Testis (tissue), 3 donors: ENCODE data around the gene WDR37. TPM values are rescaled to one million over a fixed set of nuclear protein-coding genes. Genes with fewer than 3 reads are reported as not detected.
A peak's percentile ranks its signal among the peaks of the same experiment; 100 is the strongest.

Experiments used
- DNase-seq: peaks from one replicate; pipeline ENCODE4 v3.0.0-alpha.2; 2019
- H3K27ac ChIP-seq, 2 donors: fragments of 200-600 bp; sonication (generic); one replicate each; pipeline ENCODE4 v1.5.1; 2019
- H3K27me3 ChIP-seq: fragments of 200-600 bp; sonication (generic); one replicate; pipeline ENCODE4 v1.5.1; 2019
- H3K36me3 ChIP-seq: fragments of 200-600 bp; sonication (generic); one replicate; pipeline ENCODE4 v1.5.1; 2017; ENCODE audit warnings: low read depth; ENCODE audit errors: missing control alignments
- H3K4me1 ChIP-seq: fragments of 200-600 bp; sonication (generic); one replicate; pipeline ENCODE4 v1.5.1; 2019
- H3K4me3 ChIP-seq, 2 donors: fragments of 200-600 bp; sonication (generic); one replicate each; pipeline ENCODE4 v1.5.1; 2017 to 2019
- H3K9me3 ChIP-seq: fragments of 200-600 bp; sonication (generic); one replicate; pipeline ENCODE4 v1.5.1; 2017
- POLR2A ChIP-seq: fragments of 450-650 bp; IDR thresholded peaks from one replicate; pipeline ENCODE4 v1.6.1; 2017; ENCODE audit warnings: antibody characterized with exemption, mild to moderate bottlenecking, moderate library complexity
- WGBS, 2 donors: methylation state at CpG; one replicate each; pipeline ENCODE4 v1.1.5; 2018; 5-methylcytosine and 5-hydroxymethylcytosine counted together
- intact Hi-C: fragments of 100-400 bp; cut with DNase I; formaldehyde crosslinking; loops from one replicate; pipeline ENCODE4 v1.15.1; 2023; ENCODE audit warnings: low total_unique reads
- polyA plus RNA-seq: library from polyadenylated mRNA; stranded (reverse); fragments of 350-450 nt; fragmentation: Illumina TruSeq; extraction: RNeasy Lipid Tissue Mini Kit (QIAGEN cat#74804); gene quantifications from one replicate; pipeline ENCODE4 v1.2.3, GENCODE V29; 2014; ENCODE audit warnings: low read depth, low replicate concordance; ENCODE audit not compliant: insufficient read depth
- total RNA-seq, 2 donors: library from RNA; depleted of rRNA; stranded (reverse); fragments of >200 nt; gene quantifications; one replicate each; pipeline ENCODE4 v1.2.3, GENCODE V29; 2016
- TF ChIP-seq, protein P1 (sequence below), 3 experiments: fragments of 450-650 bp in 2 of 3; fragments of 200-600 bp in 1 of 3; sonication (generic) in 1 of 3; IDR thresholded peaks; one replicate each; pipeline ENCODE4 v1.5.1; 2016 to 2019; ENCODE audit warnings: antibody characterized with exemption in 3 of 3, mild to moderate bottlenecking in 2 of 3, moderate library complexity in 1 of 3

WDR37 gene
- total and polyA plus RNA-seq, 3 donors from 2014 or later: 29.3 to 46.9 (median 40.2) TPM

DNA sequence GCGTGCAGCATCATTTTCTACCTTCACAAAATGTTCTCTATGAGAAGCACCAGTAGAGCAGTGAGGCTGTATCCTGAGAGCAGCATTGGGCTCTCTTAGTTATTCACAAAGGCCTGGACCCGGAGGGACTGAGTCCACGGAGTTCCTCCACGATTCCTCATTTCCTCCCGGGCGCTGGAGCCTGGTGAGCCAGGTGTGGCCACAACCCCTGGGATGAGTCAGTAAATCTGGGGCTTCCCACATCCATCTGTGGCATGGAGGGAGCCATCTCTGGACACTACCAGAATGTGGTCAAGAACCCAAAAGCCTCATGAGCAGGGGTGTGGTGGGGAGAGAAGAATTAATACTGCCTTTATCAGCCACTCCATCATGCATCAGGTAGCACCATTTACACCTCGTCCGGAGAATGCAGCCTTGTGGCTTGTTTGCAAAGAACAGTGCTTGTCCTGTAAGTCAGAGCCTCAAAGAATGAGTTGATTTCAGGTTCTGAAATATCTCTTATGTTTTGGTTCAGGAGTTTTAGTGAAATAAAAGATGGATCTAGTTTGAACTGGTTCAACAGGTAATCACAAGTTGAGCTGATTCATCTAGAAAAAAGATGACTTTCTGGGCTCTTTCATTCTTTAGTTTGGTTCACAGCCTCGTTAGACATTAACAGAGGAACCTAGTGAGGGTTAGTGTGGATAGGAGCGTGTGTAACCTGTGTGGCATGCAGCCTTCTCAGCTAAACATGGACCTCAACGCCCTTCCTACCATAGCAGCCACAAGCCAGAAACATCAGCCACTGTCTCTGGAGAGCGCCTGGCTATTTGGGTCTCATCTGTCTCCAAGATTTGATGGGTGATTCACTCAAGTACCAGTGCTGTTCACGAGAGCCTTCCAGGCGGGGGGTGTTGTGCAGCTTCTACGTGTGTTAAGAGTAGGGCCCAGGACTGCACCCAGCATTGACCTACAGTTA is 95.2 kb downstream of the WDR37 start:
- WGBS, 2 donors: 92 to 93% methylated on average over 15 of the region's 15 CpGs
- no peak overlapping the region for H3K27ac ChIP-seq
- DNase-seq: peak; percentile 11

GRCh38 chr10:1152386-1153250 is 96.4 kb downstream of the WDR37 start:
- H3K27me3 ChIP-seq: no peaks in the 10 kb centered on the region
- no peak for TF ChIP-seq POLR2A
- TF ChIP-seq, protein P1, sequence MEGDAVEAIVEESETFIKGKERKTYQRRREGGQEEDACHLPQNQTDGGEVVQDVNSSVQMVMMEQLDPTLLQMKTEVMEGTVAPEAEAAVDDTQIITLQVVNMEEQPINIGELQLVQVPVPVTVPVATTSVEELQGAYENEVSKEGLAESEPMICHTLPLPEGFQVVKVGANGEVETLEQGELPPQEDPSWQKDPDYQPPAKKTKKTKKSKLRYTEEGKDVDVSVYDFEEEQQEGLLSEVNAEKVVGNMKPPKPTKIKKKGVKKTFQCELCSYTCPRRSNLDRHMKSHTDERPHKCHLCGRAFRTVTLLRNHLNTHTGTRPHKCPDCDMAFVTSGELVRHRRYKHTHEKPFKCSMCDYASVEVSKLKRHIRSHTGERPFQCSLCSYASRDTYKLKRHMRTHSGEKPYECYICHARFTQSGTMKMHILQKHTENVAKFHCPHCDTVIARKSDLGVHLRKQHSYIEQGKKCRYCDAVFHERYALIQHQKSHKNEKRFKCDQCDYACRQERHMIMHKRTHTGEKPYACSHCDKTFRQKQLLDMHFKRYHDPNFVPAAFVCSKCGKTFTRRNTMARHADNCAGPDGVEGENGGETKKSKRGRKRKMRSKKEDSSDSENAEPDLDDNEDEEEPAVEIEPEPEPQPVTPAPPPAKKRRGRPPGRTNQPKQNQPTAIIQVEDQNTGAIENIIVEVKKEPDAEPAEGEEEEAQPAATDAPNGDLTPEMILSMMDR (IDR thresholded peaks at IDR 0.05): no peak
- H3K27ac ChIP-seq: no peak overlapping the region
- H3K4me1 ChIP-seq: no peaks in the 10 kb centered on the region
- no peaks in the 10 kb centered on the region for H3K36me3 ChIP-seq
- intact Hi-C loops: no loop called here
- DNase-seq: peak; percentile 9
- H3K9me3 ChIP-seq: no peaks in the 10 kb centered on the region
- no peak overlapping the region for H3K4me3 ChIP-seq
- WGBS, 2 donors: 84 to 87% methylated on average over 26 to 32 of the region's 32 CpGs

More for the DNA sequence above, 95.2 kb downstream of the WDR37 start:
- no peaks in the 10 kb centered on the region for H3K27me3 ChIP-seq
- H3K4me1 ChIP-seq: no peaks in the 10 kb centered on the region
- no peak overlapping the region for H3K4me3 ChIP-seq
- TF ChIP-seq, protein P1 (IDR thresholded peaks at IDR 0.05): no peak
- no peak for TF ChIP-seq POLR2A
- H3K9me3 ChIP-seq: no peaks in the 10 kb centered on the region
- H3K36me3 ChIP-seq: no peaks in the 10 kb centered on the region
- intact Hi-C loops: no loop called here

- DNase-seq: no peak
- Histone ChIP-seq H3K27ac (no peak overlapping the region), H3K4me3 (no peak overlapping the region), H3K36me3 (no peaks in the 10 kb centered on the region), H3K9me3 (no peaks in the 10 kb centered on the region), H3K4me1 (no peaks in the 10 kb centered on the region), H3K27me3 (no peaks in the 10 kb centered on the region)
- intact Hi-C loops: no loop called here
- WGBS, 2 donors: 89 to 92% methylated on average over 4 to 6 of the region's 6 CpGs
- no peak for TF ChIP-seq POLR2A
- TF ChIP-seq, protein P1 (IDR thresholded peaks at IDR 0.05): no peak
These were observed 97.1 kb downstream of the WDR37 start for GRCh38 chr10:1153251-1153763.

DNA sequence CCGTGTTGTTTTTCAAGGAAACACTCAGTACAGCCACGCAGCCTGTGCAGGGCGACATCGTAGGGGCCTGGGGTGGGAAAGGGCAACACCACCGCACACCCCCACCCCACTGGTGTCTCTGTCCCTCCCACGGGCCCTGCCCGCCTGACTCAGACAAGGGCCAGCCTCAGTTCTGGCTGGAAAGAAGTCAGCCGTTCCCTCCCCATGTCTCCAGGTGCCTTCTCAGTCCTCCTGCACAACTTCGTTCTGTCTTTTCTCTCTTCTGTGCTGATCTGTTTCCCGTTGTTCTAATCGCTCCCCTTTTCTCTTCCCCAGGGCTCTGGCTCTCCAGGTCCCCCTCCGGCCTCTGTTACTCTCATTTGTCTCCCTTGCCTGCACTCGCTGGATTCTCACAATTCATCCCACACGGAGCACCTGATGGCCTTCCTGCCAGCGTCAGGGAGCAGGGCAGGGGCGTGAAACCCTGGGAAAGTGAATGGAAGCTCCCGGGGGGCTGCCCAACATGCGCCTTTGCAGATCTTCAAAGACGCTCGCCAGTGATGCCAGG is 97.7 kb downstream of the WDR37 start:
- TF ChIP-seq, protein P1 (IDR thresholded peaks at IDR 0.05): no peak
- TF ChIP-seq POLR2A: no peak
- peak; percentile 12 for DNase-seq
- WGBS, 2 donors: 73 to 80% methylated on average over 20 of the region's 20 CpGs
- Histone ChIP-seq H3K27me3 (no peaks in the 10 kb centered on the region), H3K36me3 (no peaks in the 10 kb centered on the region), H3K27ac (no peak overlapping the region), H3K9me3 (no peaks in the 10 kb centered on the region), H3K4me1 (no peaks in the 10 kb centered on the region), H3K4me3 (no peak overlapping the region)
- intact Hi-C loops: no loop called here
